ENCODE measurements around the gene ERP44.
"Not testable (repeated sequence)": the region's sequence is repeated elsewhere in the genome, so short reads cannot be mapped to it uniquely, and the experiment has no call there.

Gene ERP44

GRCh38 chr9:100013573-100013972 is 85.2 kb downstream of the ERP44 start:
- no peak for DNase-seq

DNA sequence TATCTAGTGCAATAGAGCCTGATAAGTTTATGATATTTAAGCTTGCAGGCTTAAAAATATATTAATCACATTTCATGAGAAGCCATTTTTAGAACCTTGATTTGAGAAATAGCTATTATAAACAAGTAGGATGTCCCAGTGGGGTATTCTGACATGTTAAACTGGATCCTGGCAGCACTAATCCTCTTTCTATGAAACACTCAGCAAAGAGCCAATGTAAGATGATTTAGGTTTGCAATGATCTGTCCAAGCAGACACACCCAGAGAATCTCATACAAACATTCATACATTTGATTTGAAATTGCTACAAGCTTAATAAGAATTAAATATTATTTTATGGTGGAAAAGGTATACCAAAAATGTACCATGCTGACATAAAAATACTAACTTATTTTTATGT is 86.5 kb downstream of the ERP44 start:
- no peak for DNase-seq

DNA sequence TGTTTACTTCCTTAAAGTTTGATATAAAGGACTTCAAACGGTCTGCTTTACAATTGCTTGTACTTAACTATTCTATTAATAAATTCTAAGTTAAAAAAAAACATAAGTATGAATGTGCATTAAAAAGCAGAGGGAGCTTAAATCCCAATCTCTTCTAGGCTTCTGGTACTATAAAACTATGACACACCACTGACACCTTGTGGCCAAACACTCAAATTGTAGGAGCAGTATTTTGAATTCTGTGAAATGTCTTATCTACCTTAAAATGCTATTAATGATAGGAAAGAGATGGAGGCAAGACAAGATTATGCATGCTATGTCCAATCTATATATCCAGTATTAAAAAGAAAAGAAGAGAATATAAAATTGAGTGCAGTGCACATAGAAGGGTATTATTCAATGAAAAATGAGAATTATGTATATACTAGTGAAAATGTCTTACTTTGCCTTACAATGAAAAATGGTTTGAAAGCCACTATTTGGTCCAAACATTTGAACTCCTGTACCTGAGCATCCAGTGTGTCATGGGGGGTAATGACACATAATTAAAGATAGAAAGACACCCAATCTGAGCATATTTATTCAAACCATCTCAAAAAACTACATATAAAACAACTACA is 87.6 kb downstream of the ERP44 start:
- no peak for DNase-seq

DNA sequence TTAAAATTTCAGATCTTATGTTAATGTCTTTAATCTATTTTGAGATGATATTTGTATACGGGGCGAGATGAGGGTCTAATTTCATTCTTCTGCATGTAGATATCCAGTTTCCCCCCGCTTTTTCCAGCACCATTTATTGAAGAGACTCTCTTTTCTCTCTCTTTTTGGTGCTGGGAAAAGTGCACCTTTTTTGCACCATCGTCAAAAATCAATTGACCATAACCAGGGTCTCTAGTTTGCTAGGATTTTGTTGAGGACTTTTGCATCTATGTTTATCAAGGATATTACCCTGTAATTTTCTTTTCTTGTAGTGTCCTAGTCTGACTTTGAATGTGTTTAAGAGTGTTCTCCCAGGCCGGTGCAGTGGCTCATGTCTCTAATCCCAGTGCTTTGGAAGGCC is 99.0 kb downstream of the ERP44 start:
- no peak for DNase-seq

DNA sequence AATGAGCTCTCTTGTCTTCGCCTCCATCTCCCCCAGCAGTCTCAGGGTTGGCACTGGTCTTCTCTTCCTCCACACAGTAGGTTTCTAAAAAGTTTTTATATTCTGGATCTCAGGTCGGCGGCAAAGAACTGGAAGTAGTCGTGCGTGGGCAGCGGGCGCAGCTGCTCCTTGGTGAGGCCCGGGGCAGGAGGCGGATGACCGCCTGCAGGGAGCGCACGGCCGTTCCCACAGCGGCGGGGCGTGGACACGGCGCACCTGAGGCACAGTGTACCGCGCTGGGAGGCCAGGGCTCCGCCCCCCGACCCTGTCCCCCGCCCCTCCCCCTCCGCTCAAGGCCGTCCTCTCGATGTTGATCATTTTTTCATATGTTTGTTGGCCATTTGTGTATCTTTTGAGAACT is 99.9 kb downstream of the ERP44 start:
- DNase-seq, result no peak

GRCh38 chr9:99998266-99998665 is 100.5 kb downstream of the ERP44 start:
- no peak for DNase-seq

DNA sequence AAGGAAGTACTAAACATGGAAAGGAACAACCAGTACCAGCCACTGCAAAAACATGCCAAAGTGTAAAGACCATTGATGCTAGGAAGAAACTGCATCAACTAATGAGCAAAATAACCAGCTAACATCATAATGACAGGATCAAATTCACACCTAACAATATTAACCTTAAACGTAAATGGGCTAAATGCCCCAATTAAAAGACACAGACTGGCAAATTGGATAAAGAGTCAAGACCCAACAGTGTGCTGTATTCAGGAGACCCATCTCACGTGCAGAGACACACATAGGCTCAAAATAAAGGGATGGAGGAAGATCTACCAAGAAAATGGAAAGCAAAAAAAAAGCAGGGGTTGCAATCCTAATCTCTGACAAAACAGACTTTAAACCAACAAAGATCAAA is 108.3 kb downstream of the ERP44 start:
- not testable (repeated sequence) for DNase-seq

DNA sequence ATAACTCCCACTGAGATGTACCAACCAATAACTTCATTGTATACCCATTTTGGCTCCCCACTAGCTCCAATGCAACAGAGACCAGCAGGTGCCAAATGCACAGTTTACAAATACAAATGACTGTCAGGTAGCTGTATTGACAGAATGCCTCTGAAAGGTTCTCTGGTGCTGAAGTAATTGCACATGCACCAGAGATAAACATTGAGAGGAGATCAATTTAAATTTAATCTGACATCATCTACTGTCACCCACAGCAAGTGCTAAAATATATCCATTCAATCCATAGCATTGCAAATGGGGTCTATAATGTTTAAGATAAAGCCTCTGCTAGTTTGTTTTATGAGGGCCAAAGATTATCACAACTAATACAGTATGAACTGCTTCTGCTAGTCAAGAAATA is 112.2 kb downstream of the ERP44 start:
- no peak for DNase-seq

- DNase-seq, result no peak
Observed at GRCh38 chr9:99980598-99980997, 118.2 kb downstream of the ERP44 start.

GRCh38 chr9:99978221-99978620 is 120.6 kb downstream of the ERP44 start:
- DNase-seq, result no peak

- DNase-seq, result no peak
Observed at GRCh38 chr9:99977033-99977792, 121.6 kb downstream of the ERP44 start.

DNA sequence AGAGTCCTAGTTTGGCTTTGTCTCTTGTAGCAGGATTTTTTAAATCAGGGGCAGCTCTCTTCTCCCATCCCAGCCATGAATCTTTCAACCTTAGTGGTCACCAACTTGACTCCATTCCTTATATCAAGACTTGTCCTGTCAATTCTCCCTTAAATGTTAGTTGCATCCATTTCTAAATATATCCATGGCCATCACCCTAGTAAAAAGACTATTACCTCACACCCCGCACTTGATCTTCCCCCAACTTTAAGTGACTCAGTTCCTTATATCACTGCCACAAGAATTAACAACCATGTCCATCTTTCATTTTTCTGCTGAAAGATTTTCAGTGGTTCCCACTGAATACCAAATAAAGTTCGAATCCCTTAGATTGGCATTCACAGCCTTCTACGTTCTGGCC is 125.3 kb downstream of the ERP44 start:
- DNase-seq, result no peak

- DNase-seq, result no peak
Observed at GRCh38 chr9:99971410-99971809, 127.4 kb downstream of the ERP44 start.

- no peak for DNase-seq
Observed at GRCh38 chr9:99970481-99970880, 128.3 kb downstream of the ERP44 start.

- DNase-seq, result no peak
Observed at GRCh38 chr9:99967457-99967856, 131.3 kb downstream of the ERP44 start.

DNA sequence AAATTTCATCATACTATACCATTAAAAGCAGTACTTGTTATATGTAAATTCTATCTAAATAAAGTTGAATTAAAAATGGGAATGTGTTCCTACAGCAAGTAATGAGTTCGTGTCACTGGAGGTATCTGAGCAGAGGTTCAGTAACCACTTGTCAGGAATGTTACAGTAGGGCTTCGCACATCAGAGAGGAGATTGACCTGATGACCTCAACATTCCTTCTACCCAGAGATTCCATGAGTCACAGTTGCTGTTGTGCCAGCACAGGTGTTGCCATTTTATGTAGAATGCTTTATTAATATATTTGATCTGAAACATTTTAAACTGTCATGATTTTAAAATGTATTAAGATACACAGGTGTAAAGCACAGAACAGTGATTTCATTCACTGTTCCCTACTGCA is 132.1 kb downstream of the ERP44 start:
- no peak for DNase-seq

DNA sequence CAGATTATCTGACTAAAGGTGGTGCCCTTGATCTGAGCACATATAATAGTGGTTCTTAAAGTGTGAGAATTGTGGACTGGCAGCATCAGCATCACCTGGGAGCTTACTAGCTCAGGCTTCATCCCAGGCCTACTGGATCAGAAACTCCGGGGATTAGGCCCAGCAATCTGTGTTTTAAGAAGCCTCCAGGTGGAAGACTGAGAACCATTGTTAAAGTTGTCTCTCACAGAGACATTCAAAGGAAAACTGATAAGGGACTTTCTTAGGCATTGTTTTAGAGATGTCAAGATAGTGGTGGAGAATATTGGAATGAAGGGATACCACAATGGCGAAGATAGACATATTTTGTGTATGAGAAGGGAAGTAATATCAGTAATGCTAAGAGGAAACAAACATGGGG is 132.8 kb downstream of the ERP44 start:
- DNase-seq, result no peak

DNA sequence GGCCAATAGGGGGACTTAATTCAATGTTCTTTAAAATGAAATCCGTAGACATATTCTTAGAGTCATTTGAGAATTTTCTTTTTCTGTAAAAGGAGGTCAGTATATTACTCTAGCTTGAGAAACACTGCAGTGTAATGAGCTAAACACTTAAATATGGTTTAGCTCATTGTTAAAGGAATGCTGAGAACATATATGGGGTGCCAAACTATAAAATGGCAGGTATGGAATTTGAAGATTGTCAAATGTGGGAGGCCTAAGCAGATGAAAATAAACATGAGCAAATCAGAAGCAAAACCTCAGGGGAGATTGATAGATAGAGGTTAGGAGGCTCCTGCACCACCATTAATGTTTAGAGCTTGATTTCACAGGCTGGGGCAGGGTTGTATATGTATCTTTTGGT is 134.5 kb downstream of the ERP44 start:
- no peak for DNase-seq

- peak in 2 of 56 donors; percentile 0 to 2 for DNase-seq
Observed at GRCh38 chr9:99962680-99963261, 136.0 kb downstream of the ERP44 start.

- DNase-seq, result no peak
Observed at GRCh38 chr9:99955606-99956005, 143.2 kb downstream of the ERP44 start.

DNA sequence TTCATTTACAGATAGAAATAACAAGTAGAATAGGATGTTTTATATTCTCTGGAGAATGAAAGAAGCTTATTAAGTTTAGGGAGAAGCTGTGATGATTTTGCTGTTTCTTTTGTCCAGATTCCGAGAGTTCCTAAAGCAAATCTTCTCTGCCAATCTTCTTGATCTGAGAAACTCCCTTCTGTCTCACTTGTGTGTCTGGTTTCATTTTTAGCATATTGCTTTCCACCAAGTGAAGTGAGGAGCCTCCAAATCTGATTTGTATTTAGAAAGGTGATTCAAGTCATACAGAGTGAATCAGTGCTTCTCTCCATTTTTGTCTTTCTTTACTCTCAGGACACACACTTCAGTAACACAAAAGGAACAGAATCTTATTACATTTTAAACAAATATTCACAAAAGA is 144.0 kb downstream of the ERP44 start:
- no peak for DNase-seq

DNA sequence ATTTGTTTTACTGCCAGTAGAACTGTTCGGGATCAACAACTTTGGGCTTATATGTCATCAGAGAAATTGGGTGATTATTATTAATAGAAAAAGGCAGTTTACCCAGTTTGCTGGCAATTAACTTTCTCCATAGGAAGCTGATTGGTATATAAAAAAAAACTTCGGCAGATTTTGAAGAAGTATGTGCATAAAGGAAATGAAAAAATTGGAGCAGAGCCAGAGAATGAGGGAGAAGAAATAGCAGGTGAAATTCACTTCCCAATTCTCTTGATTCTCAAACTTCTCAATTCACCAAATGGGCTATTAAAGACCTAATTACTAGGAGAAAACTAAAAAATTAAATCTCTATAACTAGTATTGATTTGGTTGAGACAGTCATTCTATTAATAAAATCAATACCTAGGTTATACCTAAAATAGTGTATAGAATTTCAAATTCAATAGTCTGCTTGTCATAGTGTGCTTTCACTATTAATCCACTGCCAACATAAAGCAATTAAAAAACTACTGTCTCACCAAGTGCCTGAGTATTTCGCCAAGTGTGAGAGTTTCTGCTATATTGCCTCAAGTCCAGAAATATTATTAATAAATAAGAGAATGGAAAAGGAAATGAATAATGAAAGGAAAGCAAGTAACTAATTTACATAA is 144.8 kb downstream of the ERP44 start:
- no peak for DNase-seq

GRCh38 chr9:99948896-99949295 is 149.9 kb downstream of the ERP44 start:
- no peak for DNase-seq
